CD4-positive, alpha-beta T cell treated with Interleukin-4 for 1 hour (primary cell): Measurements from ENCODE around the gene TGM1.

Source experiments
- DNase-seq, 2 donors: peaks; one replicate each; pipeline ENCODE4 v3.0.0-alpha.2; 2020 to 2022

The TGM1 gene

GRCh38 chr14:24269910-24270536 is 7.0 kb upstream of the TGM1 start:
- no peak for DNase-seq

- DNase-seq, result no peak
Observed at GRCh38 chr14:24269368-24269767, 6.4 kb upstream of the TGM1 start.

GRCh38 chr14:24268225-24268624 is 5.2 kb upstream of the TGM1 start:
- no peak for DNase-seq

- no peak for DNase-seq
Observed at GRCh38 chr14:24267516-24267915, 4.5 kb upstream of the TGM1 start.

GRCh38 chr14:24266344-24267244 is 3.6 kb upstream of the TGM1 start:
- DNase-seq, result no peak

- DNase-seq, result no peak
Observed at GRCh38 chr14:24264298-24264697, 1.3 kb upstream of the TGM1 start.

- no peak for DNase-seq
Observed at GRCh38 chr14:24263848-24264247, 871 bp upstream of the TGM1 start.

GRCh38 chr14:24261969-24262327 is 1.0 kb downstream of the TGM1 start:
- no peak for DNase-seq

GRCh38 chr14:24261256-24261968 is 1.6 kb downstream of the TGM1 start:
- no peak for DNase-seq

GRCh38 chr14:24260780-24261157 is 2.2 kb downstream of the TGM1 start:
- DNase-seq, result no peak

- no peak for DNase-seq
Observed at GRCh38 chr14:24260026-24260779, 2.8 kb downstream of the TGM1 start.

- DNase-seq, result no peak
Observed at GRCh38 chr14:24259282-24260025, 3.5 kb downstream of the TGM1 start.

- DNase-seq, result no peak
Observed at GRCh38 chr14:24258548-24259265, 4.3 kb downstream of the TGM1 start.

- DNase-seq, result no peak
Observed at GRCh38 chr14:24258119-24258518, 4.9 kb downstream of the TGM1 start.

GRCh38 chr14:24256960-24257359 is 6.0 kb downstream of the TGM1 start:
- no peak for DNase-seq

GRCh38 chr14:24255931-24256711 is 6.9 kb downstream of the TGM1 start:
- DNase-seq, result no peak

- DNase-seq, result no peak
Observed at GRCh38 chr14:24255438-24255837, 7.5 kb downstream of the TGM1 start.

- DNase-seq, result no peak
Observed at GRCh38 chr14:24254630-24255392, 8.2 kb downstream of the TGM1 start.

GRCh38 chr14:24253936-24254335 is 9.0 kb downstream of the TGM1 start:
- DNase-seq, result no peak
